CD4-positive, alpha-beta T cell treated with Interleukin-4 for 1 hour (primary cell): ENCODE data around the gene RPE65.
"Not testable (repeated sequence)": the region's sequence is repeated elsewhere in the genome, so short reads cannot be mapped to it uniquely, and the experiment has no call there.

Source experiments
- DNase-seq, 2 donors: peaks; one replicate each; pipeline ENCODE4 v3.0.0-alpha.2; 2020 to 2022

Gene RPE65

DNA sequence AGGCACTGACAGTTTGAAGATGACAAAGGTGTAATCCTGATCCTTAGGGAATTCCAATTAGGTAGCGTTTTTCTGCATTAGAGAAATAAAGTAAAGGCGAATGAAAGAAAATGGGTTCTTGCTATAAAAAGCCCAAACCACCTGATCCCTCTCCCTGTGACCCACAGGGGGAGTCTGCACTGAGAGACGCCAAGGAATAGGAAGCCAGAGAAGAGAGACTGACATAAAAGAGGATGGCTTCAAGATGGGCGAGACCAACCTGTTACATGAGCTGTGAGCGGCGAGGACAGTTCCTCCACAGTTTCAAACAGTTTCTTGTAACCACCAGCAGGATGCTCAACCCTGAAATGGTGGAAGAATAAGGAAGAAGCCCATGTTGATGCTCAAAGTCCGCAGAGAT is 1.4 kb downstream of the RPE65 start:
- DNase-seq, result no peak

DNA sequence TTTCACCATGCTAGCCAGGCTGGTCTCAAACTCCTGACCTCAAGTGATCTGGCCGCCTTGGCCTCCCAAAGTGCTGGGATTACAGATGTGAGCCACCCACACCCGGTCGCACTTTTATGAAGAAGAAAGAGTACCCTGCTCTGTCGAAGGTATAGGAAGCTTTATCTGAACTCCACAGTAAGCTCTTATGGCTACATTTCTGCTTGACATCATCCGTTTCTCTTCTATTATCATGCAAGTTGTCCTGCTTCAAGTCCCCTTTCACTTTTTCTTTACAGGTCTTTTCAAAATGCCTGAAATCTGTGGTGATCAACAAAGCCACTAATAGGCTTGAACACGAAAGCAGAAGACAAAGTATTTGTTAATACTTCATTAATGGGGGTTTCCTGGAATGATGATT is 4.0 kb downstream of the RPE65 start:
- DNase-seq, result no peak

DNA sequence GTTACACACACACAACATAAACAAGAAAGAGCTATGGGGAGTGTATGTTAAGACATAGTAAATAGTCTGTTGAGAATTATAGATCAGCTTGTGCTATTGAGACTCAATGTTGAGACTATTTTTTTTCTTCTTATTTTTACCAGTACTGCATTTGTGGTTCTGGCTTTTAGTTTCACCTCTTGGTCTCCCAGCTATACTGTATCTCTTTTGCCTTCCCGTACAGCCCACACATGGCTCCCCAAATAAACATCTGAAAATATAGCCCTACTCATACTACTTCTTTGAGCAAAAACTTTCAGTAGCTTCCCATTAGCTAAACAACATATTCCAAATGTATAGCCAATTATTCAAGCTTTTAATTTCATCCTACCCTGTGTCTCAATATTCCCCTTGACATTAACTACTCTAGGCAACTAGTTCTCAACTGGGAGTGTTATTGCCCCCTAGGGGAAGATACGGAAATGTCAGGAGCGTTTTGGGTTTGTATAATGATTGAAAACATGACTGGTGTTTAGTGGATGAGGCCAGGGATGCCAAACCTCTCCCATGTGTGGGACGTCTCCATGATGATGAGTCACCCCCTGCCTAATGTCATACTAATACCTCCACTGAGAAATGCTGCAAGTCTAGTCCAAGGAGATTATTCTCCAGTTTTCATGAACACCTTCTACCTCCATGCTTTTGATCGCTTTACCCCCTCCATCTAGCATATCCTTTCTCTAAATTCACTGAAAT is 6.8 kb downstream of the RPE65 start:
- peak in 1 of 2 donors; percentile 15 for DNase-seq

DNA sequence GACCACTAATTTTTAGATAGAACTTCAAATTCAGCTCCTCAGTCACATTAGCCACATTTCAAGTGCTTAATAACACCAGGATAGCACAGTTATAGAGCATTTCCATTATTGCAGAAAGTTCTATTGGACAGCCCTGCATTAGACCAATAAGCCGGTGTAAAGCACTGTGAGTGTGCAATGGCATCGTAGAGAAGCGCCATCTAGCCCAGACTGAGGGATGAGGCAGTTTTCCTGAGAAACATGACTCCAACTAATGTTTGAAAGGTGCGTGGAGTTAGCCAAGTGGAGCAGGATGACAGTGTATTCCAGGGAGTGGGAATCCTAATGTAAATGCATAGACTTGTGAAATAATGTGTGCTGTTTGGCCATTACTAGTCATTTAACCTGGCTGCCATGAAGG is 7.7 kb downstream of the RPE65 start:
- no peak for DNase-seq

DNA sequence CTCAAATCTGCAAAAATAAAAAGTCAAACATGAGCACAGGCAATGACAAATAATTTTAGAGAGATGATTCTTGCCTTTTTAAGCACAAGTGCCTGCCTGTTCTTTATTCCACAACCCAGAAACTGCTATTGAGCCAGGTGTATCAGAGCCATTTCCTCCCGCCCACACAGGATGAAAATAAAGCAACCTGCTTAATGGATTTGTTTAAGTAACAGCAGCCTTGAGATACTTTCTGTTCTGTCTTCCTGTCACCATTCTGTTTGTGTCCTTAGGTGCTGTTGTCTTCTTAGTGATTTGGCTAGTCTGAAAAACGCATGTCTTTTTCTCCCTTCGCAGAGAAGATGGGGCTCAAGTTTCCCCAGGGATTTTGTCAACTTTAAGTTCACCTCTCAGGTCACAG is 11.4 kb downstream of the RPE65 start:
- DNase-seq, result no peak

DNA sequence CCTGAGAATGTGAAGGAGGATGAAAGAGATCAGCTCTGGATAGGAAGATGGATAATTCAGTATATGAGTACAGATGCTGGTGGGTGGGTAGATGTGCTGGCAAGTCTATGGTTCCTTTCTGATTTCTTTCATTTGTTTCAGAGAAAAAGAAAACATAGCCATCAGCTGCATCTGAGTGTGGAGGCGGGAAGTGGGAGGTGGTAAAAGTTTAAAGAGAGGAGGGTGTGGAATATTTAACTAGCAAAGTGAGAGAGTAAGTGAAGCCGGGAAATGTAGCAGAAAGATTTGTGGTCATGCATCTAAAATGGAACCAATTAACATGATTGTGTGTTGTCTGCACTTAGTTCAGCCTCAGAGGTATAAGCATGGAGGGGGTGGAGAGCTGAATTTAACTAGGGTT is 16.4 kb downstream of the RPE65 start:
- DNase-seq, result no peak

DNA sequence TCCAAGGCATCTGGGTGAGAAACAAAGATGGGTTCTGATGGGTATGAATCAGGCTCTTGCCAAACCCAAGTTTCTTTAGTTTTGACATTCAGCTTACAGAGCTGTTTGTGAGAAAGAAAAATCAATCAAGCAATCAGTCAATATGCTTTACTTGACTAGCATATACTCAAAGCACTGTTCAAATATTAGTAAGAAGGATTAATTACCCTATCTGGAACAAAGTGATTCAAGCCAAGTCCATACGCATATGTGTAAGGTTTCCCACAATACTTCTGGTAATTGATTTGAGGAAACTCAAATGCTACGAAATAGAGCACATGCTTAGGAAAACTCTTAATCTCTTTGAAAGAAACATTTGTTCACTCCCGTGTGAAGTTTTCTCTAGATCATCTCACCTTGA is 18.7 kb downstream of the RPE65 start:
- DNase-seq, result no peak

DNA sequence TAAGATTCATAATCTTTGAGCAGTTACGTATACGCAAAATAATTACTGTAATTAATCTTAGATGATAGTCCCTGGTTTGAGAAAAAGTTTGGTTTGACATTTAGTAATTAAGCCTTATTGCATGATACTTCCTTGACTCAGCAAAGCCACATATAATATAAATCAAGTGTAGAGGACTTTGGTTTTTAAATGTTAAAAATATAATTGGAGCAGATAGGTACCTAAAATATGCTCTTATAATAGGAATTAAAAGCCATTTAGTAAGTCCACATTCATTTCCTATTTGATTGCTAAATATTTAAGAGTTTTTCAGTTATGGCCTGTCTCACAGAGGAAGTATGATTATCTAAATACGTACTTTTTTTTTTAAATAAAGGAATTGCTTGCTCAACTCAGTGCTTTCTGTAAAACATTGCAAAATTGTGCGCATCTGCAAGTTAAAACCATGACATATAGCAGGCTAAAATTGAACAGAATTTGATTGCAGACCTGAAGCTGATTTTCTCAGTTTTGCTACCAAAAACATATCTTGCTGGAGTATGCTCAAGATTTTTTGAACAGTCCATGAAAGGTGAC is 20.4 kb downstream of the RPE65 start:
- no peak for DNase-seq

DNA sequence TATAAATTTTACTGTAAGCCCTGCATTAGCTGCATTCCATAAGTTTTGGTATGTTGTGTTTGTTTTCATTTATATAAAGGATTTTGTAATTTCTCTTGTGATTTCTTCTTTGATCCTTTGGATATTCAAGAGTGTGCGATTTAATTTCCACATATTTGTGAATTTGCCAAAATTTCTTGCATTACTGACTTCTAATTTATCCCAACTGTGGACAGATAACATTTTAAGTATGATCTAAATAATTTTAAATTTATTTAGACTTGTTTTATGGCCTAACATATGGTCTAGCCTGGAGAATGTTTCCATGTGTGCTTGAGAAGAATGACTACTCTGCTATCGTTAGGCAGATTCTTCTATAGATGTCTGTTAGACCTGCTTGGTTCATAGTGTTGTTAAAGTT is 23.2 kb downstream of the RPE65 start:
- DNase-seq, result no peak

DNA sequence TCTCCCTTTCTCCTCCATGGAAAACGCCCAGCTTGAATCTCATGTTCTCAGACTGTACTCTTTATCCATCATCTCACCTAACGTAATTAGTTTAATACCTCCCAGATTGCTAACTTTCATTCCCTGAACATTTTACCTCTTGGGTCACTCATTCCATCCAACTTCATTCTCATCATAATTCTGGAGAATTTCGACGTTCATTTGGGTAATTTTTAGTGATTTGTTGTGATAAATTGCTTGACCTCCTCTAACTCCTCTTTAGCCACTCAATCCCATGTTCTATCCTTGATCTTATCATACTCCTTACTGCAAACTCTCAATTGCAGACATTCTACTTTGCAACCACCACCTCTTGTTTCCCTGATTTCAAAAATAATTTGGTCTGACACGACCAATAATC is 28.4 kb downstream of the RPE65 start:
- no peak for DNase-seq

DNA sequence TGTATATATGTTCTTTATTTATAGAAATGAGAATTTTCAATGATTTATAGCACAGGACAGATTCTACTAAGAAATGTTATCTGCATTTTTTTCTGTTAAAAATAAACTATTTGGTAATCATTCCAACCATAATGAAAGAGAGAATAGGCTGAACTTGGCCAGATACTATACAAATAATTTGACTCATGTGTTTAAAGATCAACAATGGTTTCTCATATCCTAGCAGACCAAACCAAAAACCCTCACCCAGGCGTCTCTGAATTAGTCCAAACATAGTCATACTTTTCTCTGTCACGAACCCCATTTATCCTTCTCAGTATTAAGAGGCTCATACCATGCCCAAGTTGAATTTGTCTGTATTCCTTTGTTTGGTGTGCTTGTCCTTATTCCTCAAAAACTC is 40.3 kb downstream of the RPE65 start:
- DNase-seq, result no peak

DNA sequence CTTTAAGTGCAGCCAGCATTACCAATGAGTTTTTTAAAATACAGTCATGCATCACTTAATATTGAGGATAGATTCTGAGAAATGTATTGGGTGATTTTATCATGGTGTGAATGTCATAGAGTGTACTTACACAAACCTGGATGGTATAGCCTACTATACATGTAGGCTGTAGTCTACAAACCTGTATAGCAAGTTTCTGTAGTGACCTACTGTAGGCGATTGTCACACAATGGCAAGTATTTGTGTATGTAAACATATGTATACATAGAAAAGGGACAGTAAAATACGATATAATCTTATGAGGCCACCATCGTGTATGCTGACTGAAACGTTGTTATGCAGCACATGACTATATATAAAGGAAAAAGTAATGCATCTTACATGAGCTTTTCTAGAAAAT is 48.2 kb downstream of the RPE65 start:
- no peak for DNase-seq

DNA sequence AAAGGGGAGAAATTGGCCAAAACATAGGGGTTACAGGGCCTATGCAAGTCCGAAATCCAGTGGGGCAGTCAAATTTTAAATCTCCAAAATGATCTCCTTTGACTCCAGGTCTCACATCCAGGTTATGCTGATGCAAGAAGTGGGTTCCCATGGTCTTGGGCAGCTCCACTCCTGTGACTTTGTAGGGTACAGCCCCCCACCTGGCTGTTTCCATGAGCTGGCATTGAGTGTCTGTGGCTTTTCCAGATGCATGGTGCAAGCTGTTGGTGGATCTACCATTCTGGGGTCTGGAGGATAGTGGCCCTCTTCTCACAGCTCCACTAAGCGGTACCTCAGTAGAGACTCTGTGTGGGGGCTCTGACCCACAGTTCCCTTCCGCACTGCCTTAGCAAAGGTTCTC is 54.2 kb downstream of the RPE65 start:
- not testable (repeated sequence) for DNase-seq

DNA sequence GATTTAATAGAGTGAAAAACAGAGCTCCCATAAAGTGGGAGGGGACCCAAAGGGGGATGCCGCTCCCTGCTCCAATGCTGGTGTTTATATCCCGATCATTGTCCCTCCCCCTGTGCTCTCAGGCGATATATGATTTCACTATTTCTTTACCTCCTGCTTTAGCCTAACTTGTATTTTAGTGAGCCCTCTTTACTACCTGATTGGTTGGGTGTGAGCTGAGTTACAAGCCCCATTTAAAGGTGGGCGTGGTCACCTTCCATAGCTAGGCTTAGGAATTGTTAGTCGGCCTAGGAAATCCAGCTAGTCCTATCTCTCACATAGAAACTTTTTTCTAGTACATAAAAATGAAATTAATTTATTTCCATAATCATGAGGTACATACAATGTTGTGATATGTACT is 57.3 kb downstream of the RPE65 start:
- not testable (repeated sequence) for DNase-seq

DNA sequence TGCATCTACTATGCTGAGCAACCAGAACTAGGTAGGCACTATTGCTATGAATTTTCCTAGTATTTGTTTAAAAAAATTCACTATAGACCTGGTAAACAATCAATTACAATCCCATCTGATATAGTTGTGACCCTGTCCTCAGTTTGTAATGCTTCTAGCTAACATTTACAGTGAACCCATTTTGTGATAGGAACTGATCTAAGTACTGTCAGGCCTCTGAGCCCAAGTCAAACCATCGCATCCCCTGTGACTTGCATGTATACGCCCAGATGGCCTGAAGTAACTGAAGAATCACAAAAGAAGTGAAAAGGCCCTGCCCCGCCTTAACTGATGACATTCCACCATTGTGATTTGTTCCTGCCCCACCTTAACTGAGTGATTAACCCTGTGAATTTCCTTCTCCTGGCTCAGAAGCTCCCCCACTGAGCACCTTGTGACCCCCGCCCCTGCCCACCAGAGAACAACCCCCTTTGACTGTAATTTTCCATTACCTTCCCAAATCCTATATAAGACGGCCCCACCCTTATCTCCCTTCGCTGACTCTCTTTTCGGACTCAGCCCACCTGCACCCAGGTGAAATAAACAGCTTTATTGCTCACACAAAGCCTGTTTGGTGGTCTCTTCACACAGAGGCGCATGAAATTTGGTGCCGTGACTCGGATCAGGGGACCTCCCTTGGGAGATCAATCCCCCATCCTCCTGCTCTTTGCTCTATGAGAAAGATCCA is 63.8 kb downstream of the RPE65 start:
- not testable (repeated sequence) for DNase-seq

DNA sequence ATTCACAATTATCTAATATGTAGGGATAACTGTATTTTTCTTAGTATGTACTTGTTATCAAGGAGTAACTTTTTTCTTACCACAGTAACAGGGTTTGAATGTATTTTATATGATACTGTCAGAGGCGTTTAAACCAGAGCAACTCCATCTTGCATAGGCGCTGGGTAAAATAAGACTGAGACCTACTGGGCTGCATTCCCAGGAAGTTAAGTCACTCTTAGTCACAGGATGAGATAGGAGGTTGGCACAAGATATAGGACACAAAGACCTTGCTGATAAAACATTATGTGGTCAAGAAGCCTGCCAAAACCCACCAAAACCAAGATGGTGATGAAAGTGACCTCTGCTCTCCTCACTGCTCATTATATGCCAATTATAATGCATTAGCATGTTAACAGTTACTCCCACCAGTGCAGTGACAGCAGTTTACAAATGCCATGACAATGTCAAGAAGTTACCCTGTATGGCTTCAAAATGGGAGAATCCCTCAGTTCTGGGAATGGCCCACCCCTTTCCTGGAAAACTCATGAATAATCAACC is 64.8 kb downstream of the RPE65 start:
- DNase-seq, result no peak

DNA sequence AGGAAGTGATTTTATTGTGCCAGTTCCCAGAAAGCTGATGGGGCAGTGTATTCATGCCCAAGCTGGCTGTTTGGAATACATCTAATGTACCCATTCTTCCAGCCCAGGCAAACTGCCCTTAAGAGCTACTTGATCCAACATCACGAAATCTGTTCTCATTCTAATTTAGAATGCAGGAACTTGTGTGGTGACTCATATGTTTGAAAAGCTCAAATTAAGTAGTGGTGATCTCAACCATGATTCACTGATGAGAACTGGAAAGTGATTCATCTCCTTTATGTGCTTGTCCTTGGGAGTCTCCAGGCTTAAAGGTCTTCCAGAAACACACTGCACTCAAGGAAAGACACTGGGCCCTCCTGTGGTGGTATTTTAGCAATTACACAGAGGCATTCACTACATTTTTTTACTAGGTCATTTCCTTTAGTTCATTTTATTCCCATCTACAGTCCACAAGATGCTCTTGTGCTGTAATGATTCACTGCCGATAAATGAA is 65.4 kb downstream of the RPE65 start:
- DNase-seq, result no peak

DNA sequence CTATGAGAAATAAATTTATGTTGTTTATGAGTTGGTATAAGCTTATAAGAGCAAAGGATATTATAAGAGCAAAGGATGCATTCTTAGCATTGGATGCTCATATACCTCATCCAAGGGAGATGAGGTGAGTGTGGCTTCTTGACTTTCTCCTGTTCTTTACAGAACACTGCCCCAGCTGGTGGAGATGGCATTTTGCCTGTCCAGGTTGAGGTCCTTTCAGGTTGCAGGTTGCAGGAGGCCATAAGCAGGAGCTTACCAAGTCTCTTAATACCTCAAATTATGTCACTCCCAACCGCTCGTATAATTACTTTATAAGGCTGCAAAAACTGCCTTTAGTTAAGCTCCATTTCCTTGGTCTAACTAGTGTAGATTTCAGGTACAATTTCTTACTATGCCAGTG is 66.7 kb downstream of the RPE65 start:
- DNase-seq, result no peak

DNA sequence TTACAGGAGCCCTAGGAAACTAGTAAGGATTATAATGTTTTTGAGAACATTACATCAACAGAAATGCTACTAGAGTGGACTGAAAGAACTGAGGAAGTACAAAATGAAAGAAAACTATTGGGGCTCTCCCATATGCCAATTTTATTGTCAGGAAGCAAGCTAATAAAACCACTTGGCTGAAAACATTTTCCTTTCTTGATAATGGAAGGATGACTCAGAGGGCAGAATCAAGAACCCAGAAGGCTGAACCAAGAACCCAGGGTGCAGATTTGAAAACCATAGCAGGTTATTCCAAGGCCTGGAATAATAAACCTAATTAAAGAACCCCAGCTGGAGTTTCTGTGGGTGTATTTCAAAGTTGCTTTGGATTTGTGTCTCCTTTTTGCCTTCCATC is 70.7 kb downstream of the RPE65 start:
- no peak for DNase-seq
